Stimulated activated CD8-positive, alpha-beta memory T cell treated with anti-CD3 and anti-CD28 coated beads, Interleukin-15, amount 100 ng/mL, for 48 hours (primary cell): ENCODE results near the gene DICER1.

Experiments
- DNase-seq, 2 donors: peaks; one replicate each; pipeline ENCODE4 v3.0.0-alpha.2; 2020; ENCODE audit warnings: low read depth in 2 of 2

Gene DICER1

DNA sequence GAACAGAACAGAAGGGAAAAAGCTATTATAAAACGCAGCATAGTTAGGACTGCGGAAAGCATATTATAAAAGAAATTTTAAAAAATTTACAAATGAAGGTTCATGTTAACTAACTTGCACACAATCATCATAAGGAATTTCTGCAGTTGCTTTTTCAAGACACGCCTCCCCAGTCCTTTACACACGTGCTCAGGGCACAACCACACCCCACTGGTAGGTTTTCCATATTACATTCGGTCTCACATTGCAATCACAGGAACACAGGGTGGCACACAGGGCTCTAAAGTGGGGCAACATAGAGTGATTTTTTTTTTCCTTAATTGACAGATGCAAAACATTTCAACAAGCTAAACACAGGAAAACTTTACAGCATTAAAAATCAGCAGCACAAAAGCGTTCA is 69.7 kb downstream of the DICER1 start:
- DNase-seq = no peak

DNA sequence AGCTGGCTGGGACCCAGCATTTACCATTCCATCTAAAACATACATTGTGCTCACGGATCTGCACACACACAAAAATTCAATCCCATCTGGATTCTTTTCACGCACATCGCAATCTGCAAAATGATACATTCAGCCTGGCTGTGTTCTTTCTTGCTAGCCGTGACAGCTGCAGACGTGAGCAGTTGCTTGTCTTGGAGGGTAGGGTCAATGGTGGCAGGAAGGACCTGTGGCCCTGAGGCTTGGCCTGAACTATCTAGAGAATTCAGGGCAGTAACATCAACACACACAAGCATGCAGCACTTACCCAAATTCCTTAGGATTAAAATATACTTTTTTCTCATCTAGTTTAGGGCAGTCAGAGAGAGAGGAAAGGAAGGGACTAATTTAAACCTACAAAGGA is 72.0 kb downstream of the DICER1 start:
- DNase-seq = no peak

GRCh38 chr14:95078867-95079266 is 78.5 kb downstream of the DICER1 start:
- DNase-seq = no peak

- DNase-seq = no peak
These were observed 80.0 kb downstream of the DICER1 start for GRCh38 chr14:95077345-95077744.

- DNase-seq = no peak
These were observed 81.5 kb downstream of the DICER1 start for GRCh38 chr14:95075789-95076188.

DNA sequence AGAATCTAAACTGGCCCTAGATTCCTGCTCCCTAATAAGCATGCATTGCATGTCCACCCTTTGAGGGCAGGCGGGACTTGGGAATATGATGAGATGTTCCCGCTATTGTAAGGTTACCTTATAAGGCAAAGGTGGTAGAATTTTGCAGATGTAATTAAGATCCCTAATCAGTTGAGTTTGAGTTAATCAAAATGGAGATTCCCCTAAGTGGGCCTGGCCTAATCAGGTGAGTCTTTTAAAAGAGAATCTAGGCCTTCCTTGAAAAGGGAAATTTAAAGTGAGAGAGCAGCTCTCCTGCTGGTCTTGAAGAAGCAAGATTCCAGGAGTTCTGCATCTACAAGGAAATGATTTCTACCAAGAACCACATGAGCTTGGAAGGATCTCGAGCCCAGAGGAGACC is 83.4 kb downstream of the DICER1 start:
- no peak for DNase-seq

GRCh38 chr14:95072310-95072905 is 84.9 kb downstream of the DICER1 start:
- no peak for DNase-seq

GRCh38 chr14:95071649-95072280 is 85.6 kb downstream of the DICER1 start:
- no peak for DNase-seq

GRCh38 chr14:95070748-95071435 is 86.4 kb downstream of the DICER1 start:
- DNase-seq = no peak

- no peak for DNase-seq
These were observed 87.8 kb downstream of the DICER1 start for GRCh38 chr14:95069547-95069946.

GRCh38 chr14:95069018-95069417 is 88.3 kb downstream of the DICER1 start:
- no peak for DNase-seq

- no peak for DNase-seq
These were observed 88.8 kb downstream of the DICER1 start for GRCh38 chr14:95068521-95068920.

- DNase-seq = no peak
These were observed 89.2 kb downstream of the DICER1 start for GRCh38 chr14:95068080-95068479.

- no peak for DNase-seq
These were observed 89.8 kb downstream of the DICER1 start for GRCh38 chr14:95067526-95067925.

GRCh38 chr14:95066427-95066986 is 90.8 kb downstream of the DICER1 start:
- no peak for DNase-seq

GRCh38 chr14:95065411-95065810 is 91.9 kb downstream of the DICER1 start:
- DNase-seq = no peak

- DNase-seq = no peak
These were observed 92.6 kb downstream of the DICER1 start for GRCh38 chr14:95064734-95065133.

- no peak for DNase-seq
These were observed 93.1 kb downstream of the DICER1 start for GRCh38 chr14:95064256-95064655.

DNA sequence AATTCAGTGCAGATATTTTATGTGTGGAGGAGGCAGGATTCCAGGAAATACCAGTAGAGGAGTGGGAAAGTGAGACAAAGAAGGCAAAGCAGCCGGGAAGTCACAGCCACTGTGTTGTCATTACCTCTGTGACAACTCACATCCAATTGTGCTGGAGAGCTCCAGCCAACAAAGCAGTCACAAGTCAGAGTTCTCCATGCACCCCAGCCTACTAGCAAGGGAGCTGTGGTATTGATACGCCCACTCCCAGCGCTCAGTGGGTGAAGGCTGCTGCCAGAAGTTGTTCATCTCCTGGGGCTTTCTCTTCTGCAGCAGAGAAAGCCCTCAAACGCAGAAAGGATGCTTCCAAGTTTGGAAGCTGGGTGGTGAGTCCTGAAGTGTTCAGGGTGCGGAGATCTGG is 93.9 kb downstream of the DICER1 start:
- no peak for DNase-seq

DNA sequence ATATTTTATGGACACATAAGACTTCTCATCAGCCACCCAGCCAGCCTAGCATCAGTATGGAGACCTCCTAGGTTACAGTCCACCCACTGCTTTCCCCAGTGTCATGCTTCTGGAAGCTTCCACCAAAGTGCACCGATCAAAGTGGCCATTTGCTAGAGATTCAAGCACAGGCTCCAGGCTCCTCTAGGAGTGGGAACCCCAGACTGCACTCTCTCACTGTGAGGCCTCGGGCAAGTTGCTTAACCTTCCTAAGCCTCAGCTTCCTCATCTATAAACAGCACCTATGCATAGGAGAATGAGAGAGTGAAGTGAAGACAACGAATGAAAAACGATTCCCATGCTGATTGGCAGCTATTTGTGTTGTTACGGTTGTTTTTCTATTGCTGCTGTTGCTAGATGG is 94.4 kb downstream of the DICER1 start:
- DNase-seq = no peak

GRCh38 chr14:95062220-95062619 is 95.1 kb downstream of the DICER1 start:
- DNase-seq = no peak

DNA sequence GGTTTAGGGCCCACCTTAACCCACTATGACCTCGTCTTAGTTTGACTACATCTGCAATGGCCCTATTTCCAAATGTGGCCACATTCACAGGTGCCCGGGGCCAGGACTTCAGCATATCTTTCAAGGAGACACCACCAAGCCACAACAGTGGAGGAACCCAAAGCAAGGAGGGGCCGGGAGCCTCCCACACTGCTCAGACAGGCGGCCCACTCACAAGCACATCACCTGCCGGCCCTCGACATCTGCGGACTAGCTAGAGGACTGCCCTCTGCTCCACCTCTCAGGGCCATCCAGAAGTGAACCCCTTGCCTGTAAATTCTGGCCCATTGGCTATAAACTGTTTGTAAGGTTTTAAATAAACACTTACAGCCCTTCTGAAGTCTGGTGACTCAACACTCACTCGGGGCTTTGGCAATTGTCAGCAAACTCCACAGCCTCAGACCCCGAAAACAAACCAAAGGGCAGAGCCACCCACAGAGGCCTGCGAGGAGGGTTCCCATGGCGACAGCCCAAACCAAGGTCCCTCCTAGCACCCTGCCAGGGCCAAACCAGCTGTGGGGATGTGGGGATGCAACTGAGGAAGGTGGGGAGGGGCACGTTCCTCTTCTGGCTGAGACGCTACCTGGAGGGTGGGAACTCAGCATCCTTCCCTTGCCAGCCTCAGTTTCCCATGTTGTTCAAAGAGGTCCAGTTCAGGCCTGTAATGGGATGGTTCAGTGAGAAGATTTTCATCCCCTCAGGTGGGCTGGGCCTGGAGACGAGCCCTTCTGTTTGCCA is 95.8 kb downstream of the DICER1 start:
- DNase-seq = no peak
